ENCODE results near the gene CREBBP.

DNA sequence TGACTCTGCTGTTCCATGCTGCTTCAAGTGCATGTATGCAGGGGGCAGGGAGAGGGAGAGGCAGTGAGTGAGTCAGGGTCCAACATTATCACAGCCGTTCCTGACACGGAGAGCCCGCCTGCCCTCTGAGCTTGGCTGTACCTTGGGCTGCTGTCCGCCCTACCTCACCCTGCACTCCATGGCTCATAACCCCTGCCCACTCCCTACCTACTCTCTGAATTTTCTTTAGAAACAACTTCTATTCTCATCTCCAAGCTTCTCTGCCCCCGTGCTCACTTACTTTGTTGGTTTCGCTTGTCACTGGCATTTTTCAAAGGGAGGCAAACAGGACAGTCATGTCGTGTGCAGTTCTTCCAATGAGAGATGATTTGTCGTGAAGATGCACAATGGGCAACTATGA, 88.8 kb downstream of the CREBBP start:
- TF ChIP-seq CTCF (conservative IDR thresholded peaks at IDR 0.05; ENCODE audit: low read depth, low read length) (no peak), EZH2 (IDR thresholded peaks at IDR 0.05; ENCODE audit: borderline replicate concordance, low read depth, low read length, poor library complexity, severe bottlenecking) (no peak)

Measured in A673 (cell line).